Measurements from ENCODE around the gene GINS3. TPM values are rescaled to one million over a fixed set of nuclear protein-coding genes. Genes with fewer than 3 reads are reported as not detected.

Gene GINS3
- total RNA-seq, result 17.8 and 18.5 TPM in 2 replicates

DNA sequence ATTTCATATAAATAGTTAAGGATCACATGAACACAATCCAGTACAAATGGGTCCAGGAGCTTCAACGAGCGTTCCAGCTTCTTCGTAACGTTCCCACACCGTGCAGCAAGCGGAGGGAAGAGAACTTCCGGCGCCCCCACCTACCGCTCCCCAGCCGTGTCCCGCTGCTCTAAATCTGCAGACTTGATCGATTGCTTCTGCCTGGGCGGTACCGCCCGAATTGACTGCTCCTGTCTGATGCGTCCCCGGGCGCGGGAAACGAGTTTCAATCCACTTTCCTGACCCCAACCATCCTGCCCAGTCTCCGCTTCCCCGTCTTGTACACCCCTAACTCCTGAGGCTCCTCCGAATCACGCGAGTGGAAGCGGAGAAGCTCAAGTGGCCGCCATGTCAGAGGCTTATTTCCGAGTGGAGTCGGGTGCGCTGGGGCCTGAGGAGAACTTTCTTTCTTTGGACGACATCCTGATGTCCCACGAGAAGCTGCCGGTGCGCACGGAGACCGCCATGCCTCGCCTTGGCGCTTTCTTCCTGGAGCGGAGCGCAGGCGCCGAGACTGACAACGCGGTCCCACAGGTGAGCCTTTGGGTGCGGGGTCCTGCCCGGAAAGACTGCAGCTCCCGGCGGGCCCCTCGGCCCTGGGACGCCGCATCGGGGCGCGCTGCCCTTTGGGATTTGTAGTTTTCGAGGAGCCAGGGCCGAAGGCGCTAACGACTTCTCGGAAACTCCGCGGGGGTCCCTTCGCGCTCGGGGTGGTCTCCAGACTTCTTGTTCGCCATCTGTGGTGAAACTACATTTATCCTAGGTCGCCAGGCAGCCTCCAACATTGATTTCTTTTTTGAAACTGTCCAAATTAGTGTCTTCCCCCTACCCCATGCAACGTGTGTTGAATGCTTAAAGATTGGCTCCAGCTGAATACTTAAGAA lies at the start of gene GINS3:
TSS of gene GINS3 (plus strand) at position 257 of the 923 bp plus-strand sequence. CDS start at position 388, 131 bp downstream.
- intact Hi-C loops (cut with micrococcal nuclease), result loop anchor here (1.0 to 5.0 kb wide), 9 partner anchors 34 to 657 kb away; partner anchors contain the start of genes CFAP20, KATNB1, SLC38A7 and USB1

DNA sequence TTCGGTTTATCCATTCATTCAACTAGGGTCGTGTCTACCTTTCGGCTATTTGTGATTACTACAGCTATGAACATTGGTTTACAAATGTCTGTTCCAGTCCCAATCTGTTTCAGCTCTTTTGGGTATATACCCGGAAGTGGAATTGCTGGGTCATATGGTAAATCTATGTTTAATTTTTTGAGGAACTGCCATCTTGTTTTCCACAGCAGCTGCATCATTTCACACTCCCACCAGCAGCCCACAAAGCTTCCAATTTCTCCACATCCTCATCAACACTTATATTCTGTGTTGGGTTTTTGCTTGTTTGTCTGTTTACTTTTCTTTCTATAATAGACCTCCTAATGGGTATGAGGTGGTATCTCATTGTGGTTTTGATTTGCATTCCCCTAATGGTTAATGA lies 48.7 kb upstream of the GINS3 start:
- intact Hi-C loops (cut with micrococcal nuclease), result no loop called here

DNA sequence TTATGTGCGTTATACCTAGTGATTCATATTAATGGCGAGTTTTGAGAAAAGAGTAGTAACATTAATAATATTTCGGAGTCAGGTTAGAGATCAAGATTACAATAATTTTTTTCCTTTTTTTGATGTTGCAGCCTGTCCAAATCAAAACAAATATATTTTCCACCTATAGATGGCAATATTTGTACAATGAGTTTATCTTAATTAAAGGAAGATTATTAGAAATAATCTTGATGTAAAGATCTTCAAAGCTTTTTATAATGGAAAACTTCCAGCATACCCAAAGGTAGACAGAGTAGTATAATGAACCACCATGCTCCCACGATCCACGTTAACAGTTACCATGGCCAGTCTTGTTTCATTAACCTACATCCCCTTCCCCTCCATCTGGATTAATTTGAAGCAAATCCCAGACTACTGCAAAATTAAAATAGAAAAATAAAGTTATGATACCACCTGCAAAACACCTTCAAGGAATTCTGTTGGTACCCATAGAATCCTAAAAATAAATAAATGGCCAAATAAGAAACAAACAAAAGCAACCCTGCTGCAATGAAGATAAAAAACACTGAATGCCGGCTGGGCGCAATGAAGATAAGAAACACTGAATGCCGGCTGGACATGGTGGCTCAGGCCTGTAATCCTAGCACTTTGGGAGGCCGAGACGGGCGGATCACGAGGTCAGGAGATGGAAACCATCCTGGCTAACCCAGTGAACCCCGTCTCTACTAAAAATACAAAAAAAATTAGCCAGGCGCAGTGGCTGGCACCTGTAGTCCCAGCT lies 46.5 kb upstream of the GINS3 start:
- intact Hi-C loops (cut with micrococcal nuclease), result loop anchor here (2.0 kb wide), 1 partner anchor 141 kb away; no protein-coding TSS in a partner anchor

DNA sequence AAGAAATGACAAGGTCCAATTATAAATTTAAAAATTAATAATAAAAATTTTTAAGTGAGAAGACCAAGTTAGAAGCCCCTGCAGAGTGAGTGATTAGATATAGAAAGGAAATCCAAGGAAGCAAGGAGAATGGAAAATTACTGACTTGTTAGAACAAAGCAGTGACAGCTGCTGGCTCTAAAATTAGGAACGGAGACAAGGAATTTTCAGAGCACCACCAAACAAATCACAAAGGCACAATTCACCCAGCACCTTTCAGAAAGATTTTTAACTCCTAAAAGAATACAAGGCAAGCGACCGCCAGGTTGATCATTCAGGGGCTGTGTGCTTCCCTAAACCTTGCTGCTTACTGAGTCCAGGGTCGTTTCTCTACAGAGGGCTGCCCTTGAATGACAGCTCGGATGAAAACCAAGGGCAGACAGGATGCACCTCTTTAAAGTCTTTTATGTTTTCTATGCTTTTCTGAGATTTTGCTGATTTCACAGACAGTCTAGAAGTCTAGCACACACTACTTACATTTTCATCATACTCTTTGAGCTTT lies 45.4 kb upstream of the GINS3 start:
- intact Hi-C loops (cut with micrococcal nuclease), result no loop called here

DNA sequence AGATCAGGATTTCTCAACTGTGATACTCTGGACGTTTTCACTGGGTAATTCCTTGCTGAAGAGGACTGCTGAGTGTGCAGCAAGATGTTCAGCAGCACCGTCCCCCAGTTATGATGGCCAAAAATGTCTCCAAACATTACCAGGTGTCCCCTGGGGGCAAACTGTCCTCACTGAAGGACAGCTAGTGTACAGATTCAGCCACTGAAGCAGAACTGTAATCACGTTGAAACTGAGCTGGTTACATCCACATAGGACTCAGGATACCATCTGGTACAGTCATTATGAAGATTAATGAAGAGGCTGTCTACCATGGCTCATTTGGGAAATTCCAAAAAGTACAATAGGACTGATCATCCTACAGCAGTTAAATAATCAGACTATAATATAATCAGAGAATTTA lies 43.3 kb upstream of the GINS3 start:
- intact Hi-C loops (cut with micrococcal nuclease), result no loop called here

DNA sequence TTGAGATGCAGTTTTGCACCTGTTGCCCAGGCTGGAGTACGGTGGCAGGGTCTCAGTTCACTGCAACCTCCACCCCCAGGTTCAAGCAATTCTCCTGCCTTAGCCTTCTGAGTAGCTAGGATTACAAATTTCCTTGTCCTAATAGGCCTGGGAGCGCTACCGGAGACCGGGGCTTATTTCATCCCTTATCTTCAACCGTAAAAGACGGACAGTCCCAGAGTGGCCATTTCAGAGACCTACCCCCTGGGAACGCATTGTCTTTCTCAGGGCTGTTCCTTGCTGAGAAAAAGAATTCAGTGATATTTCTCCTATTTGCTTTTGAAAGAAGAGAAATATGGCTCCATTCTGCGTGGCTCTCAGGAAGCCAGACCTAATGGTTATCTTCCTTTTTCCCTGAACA lies 39.6 kb upstream of the GINS3 start:
- intact Hi-C loops (cut with micrococcal nuclease), result no loop called here

DNA sequence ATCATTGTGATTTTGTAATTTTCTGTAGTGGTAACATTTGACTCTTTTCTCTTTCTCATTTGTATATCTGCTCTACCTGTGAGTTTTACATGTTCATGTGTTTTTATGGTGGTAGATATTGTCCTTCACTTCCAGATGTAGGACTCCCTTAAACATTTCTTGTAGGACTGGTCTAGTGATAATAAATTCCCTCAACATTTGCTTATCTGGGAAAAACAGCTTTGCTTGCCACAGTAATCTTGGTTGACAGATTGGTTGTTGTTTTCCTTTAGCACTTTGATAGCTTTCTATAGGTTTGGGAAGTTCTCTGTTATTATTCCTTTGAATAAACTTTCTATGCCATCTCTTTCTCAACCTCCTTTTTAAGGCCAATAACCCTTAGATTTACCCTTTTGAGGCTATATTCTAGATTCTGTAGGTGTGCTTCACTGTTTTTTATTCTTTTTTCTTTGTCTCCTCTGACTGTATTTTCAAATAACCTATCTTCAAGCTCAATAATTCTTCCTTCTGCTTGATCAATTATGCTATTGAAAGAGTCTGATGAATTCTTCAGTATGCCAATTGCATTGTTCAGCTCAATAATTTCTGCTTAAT lies 32.1 kb upstream of the GINS3 start:
- intact Hi-C loops (cut with micrococcal nuclease), result no loop called here

DNA sequence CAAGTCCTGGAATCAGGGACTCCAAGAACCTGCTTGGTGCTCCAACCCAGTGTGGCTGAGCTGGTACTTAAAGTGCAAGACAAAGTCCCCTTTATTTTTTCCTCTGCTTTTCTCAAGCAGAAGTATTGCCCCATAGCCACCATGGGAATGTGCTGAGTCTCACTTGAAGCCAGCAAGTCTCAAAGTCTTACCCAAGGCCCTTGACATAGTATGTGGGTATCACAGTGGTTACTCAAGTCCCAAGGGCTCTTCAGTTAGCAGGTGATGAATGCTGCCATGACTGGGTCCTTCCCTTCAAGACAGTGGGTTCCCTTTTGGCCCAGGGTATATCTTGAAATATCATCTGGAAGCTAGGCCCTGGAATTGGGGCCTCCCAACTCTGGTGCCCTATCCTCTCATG lies 30.5 kb upstream of the GINS3 start:
- intact Hi-C loops (cut with micrococcal nuclease), result no loop called here

DNA sequence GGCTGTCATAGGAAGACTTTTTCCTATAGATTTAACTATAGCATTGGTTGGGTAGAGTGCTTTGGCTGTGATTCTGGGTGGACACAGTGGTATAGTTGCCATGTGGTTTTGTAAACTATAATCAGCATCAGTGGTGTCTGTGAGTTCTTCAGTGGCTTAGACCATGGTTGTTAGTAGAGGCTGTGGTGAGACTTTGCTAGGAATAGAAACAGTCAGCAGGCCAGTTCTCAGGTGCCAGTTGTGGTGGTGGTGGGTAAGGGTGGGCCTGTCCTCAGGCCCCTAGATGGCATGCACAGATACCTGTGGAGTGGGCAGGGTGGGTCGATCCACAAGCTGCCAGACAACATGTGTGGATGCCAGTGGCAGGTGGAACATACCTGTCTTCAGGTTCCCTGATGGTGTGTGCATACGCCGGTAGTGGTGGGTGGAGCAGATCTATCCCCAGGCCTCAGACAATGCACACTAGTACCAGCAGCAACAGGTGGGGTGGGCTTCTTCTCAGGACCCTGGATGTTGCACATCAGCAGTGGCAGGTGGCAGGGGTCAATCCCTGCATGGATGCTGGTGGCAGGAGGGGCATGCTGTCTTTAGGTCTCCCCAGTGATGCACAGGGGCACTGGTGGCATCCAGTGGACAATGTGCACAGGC lies 28.4 kb upstream of the GINS3 start:
- intact Hi-C loops (cut with micrococcal nuclease), result no loop called here

DNA sequence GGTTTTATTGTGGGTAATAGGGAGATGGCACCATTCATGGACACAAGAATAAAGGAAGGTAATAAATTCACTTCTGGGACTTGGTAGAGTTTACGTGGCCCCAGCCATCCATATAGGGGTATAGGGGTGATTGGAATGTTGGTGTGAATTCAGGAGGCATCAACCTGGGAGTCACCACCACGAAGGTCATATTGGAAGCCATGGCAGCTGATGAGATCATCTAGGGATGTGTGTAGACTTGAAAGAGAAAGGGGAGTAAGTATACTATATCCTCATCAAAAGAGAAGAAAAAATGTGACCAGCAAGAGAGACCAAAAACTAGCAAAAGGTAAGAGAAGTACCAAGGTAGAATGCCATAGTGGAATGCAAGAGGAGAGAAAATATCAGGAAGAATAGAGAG lies 26.6 kb upstream of the GINS3 start:
- intact Hi-C loops (cut with micrococcal nuclease), result no loop called here

DNA sequence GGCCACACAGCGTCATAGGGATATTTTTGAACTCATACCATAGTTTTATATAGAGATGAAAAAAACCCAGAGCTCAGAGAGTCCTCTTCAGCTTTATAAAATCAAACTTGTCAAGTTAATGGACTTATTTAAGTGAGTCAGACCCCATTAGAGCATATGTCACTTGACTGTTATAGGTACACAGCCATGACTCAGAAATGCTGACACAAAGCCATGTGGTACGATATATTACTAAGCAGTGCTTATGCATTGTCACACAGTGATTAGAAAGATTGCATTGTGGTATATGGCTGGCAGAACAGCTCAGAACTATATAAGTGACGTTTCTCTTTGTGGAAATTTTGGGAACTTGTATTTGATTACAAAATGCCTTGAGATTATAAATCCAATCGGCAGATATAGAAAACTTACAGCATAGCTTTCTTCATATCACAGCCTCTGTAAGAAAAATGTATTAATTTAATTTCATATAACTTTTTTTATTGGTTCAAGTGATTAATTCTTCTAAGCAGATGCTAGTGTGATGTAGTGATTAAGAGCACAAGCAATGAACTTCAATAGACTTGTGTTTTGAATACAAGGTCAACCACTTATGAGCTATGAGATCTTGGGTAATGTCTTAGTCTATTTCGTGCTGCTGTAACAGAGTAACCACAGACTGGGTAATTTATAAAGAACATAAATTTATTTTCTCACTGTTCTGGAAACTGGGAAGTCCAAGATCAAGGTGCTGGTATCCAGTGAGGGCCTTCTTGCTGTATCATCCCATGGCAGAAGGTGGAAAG lies 25.8 kb upstream of the GINS3 start:
- intact Hi-C loops (cut with micrococcal nuclease), result no loop called here

DNA sequence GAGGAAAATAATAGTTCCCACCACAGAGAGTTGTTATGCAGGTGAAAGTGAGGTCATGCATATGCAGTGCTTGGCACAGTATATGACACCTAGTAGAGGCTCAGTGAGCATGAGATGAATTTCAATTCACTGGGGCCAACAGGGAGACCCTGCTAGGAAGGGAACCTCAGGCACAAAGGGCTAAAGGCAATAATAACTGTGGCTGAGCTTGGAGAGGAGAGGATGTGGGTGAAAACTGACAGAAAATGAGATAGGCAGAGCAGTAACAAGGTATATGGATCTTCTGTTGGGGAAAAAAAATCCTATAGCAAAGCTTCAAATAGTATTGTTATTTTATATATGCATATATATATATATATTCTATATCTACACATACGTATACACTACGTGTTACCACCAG lies 25.0 kb upstream of the GINS3 start:
- intact Hi-C loops (cut with micrococcal nuclease), result no loop called here

DNA sequence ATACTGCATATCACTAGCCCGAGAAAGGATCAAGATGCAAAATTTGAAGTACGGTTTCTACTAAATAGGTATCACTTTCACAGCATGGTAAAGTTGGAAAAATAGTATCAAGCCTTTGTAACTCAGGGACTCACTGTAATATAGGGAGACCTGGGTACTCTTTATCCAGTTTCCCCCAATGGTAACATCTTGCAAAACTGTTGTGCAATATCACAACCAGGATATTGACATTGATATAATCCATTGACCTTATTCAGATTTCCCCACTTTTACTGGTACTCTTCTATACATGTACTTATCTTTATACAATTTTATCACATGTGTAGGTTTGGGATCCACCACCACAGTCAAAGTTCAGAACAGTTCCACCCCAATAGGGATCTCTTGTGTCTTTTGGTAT lies 20.4 kb upstream of the GINS3 start:
- intact Hi-C loops (cut with micrococcal nuclease), result no loop called here

DNA sequence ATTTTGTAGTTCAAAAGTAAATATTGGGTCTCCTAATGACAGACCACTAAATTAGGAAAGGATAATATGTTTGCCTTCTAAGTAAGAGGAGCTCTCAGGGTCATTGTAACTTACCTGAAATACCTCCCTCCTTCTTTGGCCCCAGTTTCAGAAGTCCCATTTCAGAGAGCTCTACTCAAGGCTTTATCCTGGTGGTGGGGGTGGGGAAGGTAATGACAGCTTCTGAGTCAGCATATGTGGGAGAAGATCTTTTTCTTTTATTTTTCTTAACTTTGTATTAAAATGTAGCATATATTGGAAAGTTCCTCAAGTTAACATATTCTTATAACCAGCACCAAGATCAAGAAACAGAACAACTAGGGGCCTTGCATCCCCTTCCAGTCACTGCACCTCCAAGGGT lies 16.9 kb upstream of the GINS3 start:
- intact Hi-C loops (cut with micrococcal nuclease), result no loop called here

DNA sequence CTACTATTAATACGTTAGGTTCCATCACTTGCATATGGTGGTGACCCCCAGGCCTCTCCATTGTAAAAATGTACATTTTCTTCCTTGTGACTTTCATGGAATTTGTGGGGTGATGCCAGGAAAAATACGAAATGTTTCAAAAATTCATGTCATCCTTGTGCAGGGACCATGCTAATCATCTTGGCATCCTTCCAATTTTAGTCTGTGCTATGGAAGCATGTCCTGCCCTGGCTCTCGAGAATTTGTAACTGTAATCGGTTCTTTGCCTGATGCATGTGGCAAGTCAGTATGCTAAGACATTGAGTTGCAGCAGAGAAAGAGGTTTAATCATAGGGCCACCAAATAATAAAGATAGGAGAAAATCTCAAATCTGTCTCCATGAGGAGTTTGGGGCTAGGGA lies 14.3 kb upstream of the GINS3 start:
- intact Hi-C loops (cut with micrococcal nuclease), result no loop called here

DNA sequence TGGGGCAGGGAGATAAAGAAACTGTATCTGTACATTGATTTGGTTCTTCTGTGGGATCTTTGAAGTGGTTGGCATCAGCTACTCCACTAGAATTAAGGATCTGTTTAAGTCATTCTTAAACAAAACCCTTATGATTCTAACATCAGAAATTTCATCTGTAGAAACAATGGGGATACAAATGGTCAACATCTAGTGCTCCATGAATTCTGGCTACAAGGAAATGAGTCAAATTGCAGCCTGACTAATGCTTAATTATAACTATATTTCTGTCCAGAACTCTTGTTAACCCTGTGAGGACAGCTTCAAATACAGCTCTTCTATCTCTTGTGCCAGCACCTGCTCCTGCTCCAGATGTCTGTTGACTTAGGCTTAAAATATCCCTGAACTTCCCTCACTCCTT lies 13.9 kb upstream of the GINS3 start:
- intact Hi-C loops (cut with micrococcal nuclease), result no loop called here

DNA sequence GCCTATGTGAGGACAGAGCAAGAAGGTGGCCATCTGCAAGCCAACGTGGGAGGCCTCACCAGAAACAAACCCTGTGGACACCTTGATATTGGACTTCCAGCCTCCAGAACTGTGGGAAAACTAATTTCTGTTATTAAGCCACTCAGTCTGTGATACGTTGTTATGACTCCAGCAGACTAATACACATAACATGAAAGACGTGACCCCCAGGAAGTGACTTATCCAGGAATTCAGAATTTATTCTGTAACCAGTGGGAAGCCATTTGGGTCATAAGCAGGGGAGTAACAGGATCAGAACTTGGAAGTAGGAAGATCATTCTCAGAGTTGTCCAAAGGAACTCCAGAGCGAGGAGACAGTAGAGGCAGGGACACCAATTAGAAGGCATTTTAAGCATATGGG lies 12.5 kb upstream of the GINS3 start:
- intact Hi-C loops (cut with micrococcal nuclease), result no loop called here

DNA sequence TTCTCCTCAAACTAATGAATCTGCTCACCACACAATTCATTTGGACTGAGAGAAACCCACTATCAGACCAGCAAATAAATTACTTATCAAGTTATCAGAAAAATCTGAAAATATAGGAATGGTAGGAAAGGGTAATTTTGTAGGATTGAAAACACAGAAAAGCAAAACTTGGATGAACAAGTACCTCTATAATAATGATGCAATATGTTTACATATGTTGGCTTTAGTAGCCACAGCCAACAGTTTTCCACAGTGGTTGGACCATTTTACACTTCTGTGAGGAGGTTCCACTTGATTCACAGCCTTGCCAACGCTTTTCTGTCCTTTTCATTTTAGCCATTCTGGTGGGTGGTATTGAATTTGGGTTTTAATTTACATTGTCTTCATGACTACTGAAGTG lies 10.6 kb upstream of the GINS3 start:
- intact Hi-C loops (cut with micrococcal nuclease), result no loop called here

DNA sequence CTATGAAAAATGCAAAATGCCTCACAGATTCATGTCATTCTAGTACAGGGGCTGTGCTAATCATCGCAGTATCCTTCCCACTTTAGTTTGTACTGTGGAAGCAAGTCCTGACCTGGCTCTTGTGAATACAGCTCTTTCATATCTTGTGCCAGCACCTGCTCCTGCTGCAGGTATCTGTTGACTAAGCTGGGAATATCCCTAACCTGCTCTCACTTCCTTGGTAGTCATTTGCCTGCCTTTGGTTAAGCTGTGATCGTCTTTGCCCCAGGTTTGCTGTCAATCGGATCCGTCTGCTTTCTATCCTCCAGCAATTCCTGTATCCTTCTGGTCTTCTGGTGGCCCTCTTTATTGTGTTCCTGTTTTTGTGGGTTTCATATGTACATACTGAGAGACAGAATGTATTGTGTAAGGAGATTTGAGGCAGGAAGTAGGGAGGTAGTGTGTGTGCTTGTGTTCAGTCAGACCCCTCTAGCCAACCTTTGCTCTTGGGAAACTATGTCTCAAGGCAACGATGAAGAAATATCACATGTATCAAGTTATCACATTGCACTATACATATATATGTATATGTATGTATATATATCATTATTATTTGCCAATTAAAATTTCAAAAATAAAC lies 7.7 kb upstream of the GINS3 start:
- intact Hi-C loops (cut with micrococcal nuclease), result no loop called here

DNA sequence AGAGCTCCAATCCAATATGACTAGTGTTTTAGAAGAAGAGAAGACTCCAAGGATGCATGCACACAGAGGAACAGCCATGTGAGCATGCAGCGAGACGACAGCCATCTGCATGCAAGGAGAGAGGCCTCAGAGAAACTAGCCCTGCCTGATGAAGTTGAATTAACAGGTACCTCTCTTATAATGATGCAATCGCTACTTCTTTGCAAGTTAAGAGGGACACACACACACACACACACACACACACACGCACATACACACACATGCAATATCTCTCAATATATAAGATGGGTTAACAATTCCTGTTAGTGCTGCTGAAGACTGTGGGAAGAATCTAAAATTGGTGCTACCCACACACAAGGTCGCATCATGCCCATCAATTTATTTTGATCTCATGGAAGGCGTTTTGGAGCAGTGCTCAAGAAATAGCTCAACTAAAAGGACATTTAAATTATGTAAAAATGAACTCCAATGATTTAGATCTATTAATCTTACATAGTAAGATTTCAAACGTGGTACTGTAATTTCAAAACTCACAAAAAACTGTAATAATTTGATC lies 7.0 kb upstream of the GINS3 start:
- intact Hi-C loops (cut with micrococcal nuclease), result no loop called here
